ENCODE data around the gene KCNH3. TPM values are rescaled to one million over a fixed set of nuclear protein-coding genes. Genes with fewer than 3 reads are reported as not detected.
"Not testable (repeated sequence)": the region's sequence is repeated elsewhere in the genome, so short reads cannot be mapped to it uniquely, and the experiment has no call there.

KCNH3 gene
- total RNA-seq, 1 donor from 2014 or later, result under 0.01 TPM

DNA sequence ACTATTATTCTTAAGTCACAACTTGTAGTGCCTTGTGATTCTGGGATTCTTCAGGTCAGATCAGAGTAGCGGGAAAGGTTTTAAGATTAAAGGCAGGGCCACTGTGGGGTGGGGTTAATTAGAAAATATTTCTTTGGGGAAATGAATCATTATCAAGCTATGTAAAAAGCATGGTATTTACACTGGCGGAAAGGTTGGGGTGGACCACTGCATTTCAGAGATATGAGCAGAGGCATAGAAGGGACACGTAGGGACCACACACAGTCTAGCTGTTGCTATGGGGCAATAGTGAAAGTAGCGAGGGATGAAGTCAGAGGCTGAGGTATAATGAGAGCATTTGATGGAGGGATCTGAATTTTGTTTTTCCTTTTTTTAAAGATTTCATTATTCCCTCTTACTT lies 31.7 kb upstream of the KCNH3 start:
- Histone ChIP-seq H3K4me3 (ENCODE audit: low read depth, low read length) (no peak overlapping the region), H3K27me3 (ENCODE audit: control insufficient read depth, insufficient read depth, low read length) (no peaks in the 10 kb centered on the region), H3K36me3 (ENCODE audit: control insufficient read depth, insufficient read depth, low read length) (no peaks in the 10 kb centered on the region)
- DNase-seq (ENCODE audit: low read depth), result peak; percentile 91
- no peak for TF ChIP-seq CTCF (IDR thresholded peaks at IDR 0.05; ENCODE audit: insufficient read depth, low read length, severe bottlenecking)
- FAIRE-seq, result no peak

GRCh38 chr12:49509681-49510080 lies 29.1 kb upstream of the KCNH3 start:
- H3K36me3 ChIP-seq (ENCODE audit: control insufficient read depth, insufficient read depth, low read length); H3K4me3 ChIP-seq (ENCODE audit: low read depth, low read length); DNase-seq (ENCODE audit: low read depth); H3K27me3 ChIP-seq (ENCODE audit: control insufficient read depth, insufficient read depth, low read length); FAIRE-seq: not testable (repeated sequence)

DNA sequence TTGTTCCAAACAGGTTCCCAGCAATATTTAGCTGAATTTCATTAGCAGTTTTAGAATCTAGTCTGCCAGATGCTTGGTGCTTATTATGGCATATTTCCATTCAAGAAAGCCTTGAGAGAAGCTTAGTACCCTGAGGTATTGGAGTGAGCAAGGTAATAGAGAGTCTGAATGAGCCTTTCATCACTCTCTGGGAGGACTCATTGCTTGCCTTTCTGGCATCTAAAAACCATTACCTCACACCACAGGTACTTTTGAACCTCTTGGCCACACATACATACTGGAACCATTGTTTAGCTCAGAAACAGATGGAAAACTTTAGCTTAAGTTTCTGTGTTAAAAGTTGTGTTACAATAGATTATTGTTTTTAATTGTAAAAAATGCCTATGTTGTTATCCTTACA lies 27.4 kb upstream of the KCNH3 start:
- no peaks in the 10 kb centered on the region for H3K27me3 ChIP-seq (ENCODE audit: control insufficient read depth, insufficient read depth, low read length)
- H3K4me3 ChIP-seq (ENCODE audit: low read depth, low read length), result no peak overlapping the region
- TF ChIP-seq CTCF (IDR thresholded peaks at IDR 0.05; ENCODE audit: insufficient read depth, low read length, severe bottlenecking), result no peak
- no peak for FAIRE-seq
- no peaks in the 10 kb centered on the region for H3K36me3 ChIP-seq (ENCODE audit: control insufficient read depth, insufficient read depth, low read length)
- no peak for DNase-seq (ENCODE audit: low read depth)

GRCh38 chr12:49512546-49512945 lies 26.3 kb upstream of the KCNH3 start:
- no peak for FAIRE-seq

DNA sequence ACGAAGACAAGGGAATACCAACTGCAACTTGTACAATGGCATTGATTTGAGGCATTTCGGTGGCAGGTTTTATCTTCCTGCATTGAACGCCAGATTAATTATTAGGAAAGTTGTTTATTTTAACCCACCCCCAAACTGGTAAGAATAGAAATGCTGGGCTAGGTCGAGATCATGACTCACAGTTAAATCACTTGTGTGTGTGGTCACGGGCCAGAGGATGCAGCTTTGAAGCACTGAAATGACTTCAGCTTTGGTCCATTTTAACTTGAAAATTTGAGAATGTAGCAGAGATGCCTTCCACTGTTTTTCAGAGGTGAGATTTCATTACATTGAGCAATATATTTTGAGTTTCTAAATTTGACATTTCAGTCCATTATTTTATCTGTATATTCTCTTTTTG lies 23.6 kb upstream of the KCNH3 start:
- DNase-seq (ENCODE audit: low read depth) (peak; percentile 83), FAIRE-seq (no peak)
- Histone ChIP-seq H3K4me3 (ENCODE audit: low read depth, low read length) (no peak overlapping the region), H3K27me3 (ENCODE audit: control insufficient read depth, insufficient read depth, low read length) (no peaks in the 10 kb centered on the region), H3K36me3 (ENCODE audit: control insufficient read depth, insufficient read depth, low read length) (no peaks in the 10 kb centered on the region)
- no peak for TF ChIP-seq CTCF (IDR thresholded peaks at IDR 0.05; ENCODE audit: insufficient read depth, low read length, severe bottlenecking)

More at GRCh38 chr12:49512546-49512945, 26.3 kb upstream of the KCNH3 start:
- Histone ChIP-seq H3K36me3 (ENCODE audit: control insufficient read depth, insufficient read depth, low read length) (no peaks in the 10 kb centered on the region), H3K4me3 (ENCODE audit: low read depth, low read length) (no peak overlapping the region), H3K27me3 (ENCODE audit: control insufficient read depth, insufficient read depth, low read length) (no peaks in the 10 kb centered on the region)
- no peak for TF ChIP-seq CTCF (IDR thresholded peaks at IDR 0.05; ENCODE audit: insufficient read depth, low read length, severe bottlenecking)
- no peak for DNase-seq (ENCODE audit: low read depth)

GRCh38 chr12:49518914-49519573 lies 19.8 kb upstream of the KCNH3 start:
- FAIRE-seq (no peak), DNase-seq (ENCODE audit: low read depth) (no peak)
- TF ChIP-seq CTCF (IDR thresholded peaks at IDR 0.05; ENCODE audit: insufficient read depth, low read length, severe bottlenecking), result no peak
- no peak overlapping the region for H3K4me3 ChIP-seq (ENCODE audit: low read depth, low read length)
- H3K36me3 ChIP-seq (ENCODE audit: control insufficient read depth, insufficient read depth, low read length), result peaks cover 3% of the 10 kb centered on the region
- no peaks in the 10 kb centered on the region for H3K27me3 ChIP-seq (ENCODE audit: control insufficient read depth, insufficient read depth, low read length)
